GM18502 (cell line): Measurements from ENCODE around the gene SLC29A4.
"Not testable (repeated sequence)": the region's sequence is repeated elsewhere in the genome, so short reads cannot be mapped to it uniquely, and the experiment has no call there.

Experiments
- ATAC-seq: cut with Tn5 transposase; IDR thresholded peaks from one replicate; pipeline ENCODE4 v1.9.1; 2021; ENCODE audit warnings: mild to moderate bottlenecking; ENCODE audit not compliant: unreplicated experiment, poor library complexity

SLC29A4 gene

DNA sequence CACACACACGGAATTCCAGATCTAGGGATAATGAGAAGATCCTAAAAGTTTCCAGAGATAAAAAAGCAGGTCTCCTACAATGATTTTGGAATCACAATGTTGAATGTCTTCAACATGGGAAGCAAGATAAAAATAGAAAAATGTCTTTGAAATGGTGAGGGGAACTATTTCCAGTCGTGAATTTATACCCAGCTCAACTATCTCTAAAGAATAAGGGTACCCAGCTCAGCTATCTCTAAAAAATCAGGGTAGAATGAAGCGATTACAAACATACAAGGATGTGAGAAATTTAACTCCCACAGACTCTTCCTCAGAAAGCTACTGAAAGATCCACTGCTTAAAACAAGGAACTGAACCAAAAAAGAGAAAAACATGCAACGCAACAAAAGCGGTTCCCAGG is 35.9 kb downstream of the SLC29A4 start:
- ATAC-seq = not testable (repeated sequence)

- no peak for ATAC-seq
Observed at GRCh38 chr7:5320391-5320790, 37.6 kb downstream of the SLC29A4 start.

DNA sequence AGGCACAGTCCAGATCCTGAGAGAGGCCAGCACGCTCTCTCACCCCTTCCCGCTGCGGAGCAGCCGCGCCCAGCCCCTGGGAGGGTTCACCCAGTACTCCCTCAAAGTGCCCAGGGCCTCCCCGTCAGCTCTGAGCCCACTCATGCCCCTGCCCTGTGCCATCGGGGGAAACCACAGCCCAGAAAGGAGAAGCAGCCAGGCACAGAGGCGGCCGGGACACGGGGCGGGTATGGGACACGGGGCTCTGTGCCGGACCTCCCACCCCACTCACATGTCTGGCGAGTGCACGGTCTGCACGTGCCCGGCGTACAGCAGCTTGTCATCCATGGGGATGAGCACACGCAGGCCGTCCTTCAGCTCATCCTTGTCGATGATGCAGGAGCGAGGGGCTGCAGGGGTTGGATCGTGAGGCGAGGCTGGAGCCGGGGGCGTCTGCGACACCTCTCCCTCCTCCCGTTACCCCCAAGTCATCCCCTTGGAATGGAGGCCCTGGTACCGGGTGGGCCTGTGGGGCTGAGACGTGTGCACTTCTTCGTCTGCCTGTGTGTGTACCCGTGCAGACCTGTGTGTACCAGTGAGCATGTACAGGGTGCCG is 38.2 kb downstream of the SLC29A4 start:
- no peak for ATAC-seq

GRCh38 chr7:5322621-5323410 is 40.1 kb downstream of the SLC29A4 start:
- ATAC-seq = no peak

GRCh38 chr7:5323800-5324781 is 41.3 kb downstream of the SLC29A4 start:
- ATAC-seq = not testable (repeated sequence)

DNA sequence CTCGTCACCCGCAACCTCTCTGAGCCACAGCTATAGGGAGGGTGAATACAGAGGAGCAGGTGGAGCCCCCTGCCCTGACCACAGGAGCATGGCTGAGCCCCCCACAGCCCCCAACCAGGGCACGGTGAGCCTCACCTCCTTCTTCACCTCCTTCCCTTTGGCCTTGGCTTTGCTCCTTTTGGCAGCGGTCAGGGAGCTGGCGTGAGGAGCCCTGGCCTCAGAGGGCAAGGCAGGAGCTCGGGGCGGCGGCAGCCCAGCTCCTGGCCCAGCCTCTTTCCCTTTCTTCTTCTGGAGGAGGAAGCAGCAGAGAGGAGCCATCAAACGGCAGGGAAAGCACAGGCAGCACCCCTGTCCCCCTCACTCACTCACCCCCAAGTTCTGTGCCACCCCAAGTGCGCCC is 42.2 kb downstream of the SLC29A4 start:
- ATAC-seq = no peak

GRCh38 chr7:5330288-5330687 is 47.5 kb downstream of the SLC29A4 start:
- no peak for ATAC-seq

DNA sequence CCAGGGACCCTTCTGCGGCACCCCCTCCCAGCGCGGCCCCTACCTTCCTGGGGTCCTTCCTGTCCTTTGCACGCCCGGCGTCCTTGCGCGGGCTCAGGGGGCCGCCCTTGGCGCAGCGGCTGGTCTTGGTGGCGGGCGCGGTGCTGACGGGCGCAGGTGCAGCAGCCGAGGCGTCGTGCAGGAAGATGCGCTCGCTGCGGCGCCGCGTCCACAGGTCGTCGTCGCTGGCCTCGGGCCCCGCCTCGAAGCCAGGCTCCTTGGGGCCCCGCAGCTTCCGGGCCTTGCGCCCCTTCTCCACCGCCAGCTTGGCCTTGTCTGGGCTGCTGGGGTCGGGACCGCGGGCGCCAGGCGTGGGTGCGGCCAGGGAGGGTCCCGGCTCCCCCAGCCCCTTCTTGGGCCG is 49.8 kb downstream of the SLC29A4 start:
- ATAC-seq = no peak

- no peak for ATAC-seq
Observed at GRCh38 chr7:5333121-5334045, 50.6 kb downstream of the SLC29A4 start.

DNA sequence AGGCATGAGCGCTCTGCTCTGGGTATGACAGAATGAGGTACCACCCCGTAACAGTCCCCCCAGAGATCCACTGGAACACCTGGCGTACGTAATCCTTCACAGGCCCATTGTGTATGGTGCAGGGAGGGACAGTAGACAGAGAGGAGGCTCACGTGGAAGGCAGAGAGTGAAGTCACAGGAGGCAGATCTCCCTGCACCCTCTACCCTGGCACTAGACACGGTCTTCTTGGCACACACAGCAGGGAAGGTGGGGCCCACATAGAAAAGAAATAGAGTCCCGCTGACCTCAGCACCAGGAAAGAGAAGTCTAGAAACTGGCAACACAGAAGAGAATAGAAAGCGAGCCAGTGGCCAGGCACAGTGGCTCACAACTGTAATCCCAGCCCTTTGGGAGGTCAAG is 51.9 kb downstream of the SLC29A4 start:
- ATAC-seq = no peak

- no peak for ATAC-seq
Observed at GRCh38 chr7:5337047-5337446, 54.3 kb downstream of the SLC29A4 start.

- ATAC-seq = no peak
Observed at GRCh38 chr7:5339955-5340354, 57.2 kb downstream of the SLC29A4 start.

GRCh38 chr7:5342631-5343030 is 59.9 kb downstream of the SLC29A4 start:
- no peak for ATAC-seq

DNA sequence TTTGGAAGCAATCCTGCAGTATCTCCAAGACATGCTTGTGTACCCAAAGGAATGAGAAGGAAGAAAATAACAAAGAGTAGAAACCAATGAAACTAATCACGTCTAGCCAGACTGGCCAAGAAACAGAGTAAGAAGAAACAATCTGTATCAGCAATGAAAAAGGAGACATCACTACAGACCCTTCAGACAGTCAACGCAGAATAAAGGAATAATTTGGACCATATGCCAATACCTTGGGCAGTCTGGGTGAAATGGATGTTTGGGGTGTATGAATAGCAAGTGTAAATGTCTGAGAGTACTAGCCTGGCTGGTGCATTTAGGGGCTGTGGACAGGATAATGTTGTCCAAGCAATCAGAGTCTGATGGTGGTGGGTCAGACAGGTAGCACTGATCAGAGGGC is 61.1 kb downstream of the SLC29A4 start:
- ATAC-seq = no peak

- no peak for ATAC-seq
Observed at GRCh38 chr7:5344342-5344741, 61.6 kb downstream of the SLC29A4 start.

DNA sequence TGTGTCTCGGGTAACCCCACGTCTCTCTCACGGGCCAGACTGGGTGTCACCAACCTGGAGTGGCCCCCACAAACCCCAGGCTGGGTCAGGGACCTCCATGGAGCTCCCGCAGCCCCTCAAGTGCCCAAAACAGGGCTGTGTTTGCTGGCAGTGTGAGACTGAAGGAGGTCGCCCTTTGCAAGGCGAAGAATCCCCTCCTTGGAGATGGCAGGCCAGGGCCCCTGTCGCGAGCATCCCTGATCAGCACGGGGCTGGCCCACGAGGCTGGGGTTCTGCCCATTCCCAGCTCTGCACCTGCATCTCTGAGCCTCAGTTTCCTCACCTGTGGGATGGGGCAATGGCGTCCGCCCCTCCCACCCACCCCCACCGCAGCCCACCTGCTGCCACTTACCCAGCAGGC is 62.4 kb downstream of the SLC29A4 start:
- no peak for ATAC-seq

DNA sequence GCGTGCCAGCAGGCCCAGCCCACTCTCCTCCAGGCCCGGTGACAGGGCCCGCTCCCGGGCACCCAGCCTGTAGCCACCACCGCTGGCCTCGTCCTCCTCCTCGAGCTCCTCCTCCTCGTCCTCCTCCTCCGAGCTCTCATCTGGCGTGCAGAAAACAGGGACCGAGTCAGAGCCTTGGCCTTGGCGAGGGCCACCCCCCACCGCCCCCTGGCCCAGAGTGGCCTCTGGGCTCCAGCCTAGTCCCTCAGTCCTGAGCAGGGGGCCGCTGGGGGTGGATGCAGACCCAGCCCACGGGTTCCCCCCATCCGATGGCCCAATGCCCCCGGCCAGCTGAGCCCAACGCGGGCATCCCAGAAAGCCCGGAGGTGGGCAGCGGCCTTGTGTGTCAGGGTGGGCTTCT is 62.9 kb downstream of the SLC29A4 start:
- ATAC-seq = no peak

- no peak for ATAC-seq
Observed at GRCh38 chr7:5348134-5349004, 65.6 kb downstream of the SLC29A4 start.

- no peak for ATAC-seq
Observed at GRCh38 chr7:5349005-5349380, 66.2 kb downstream of the SLC29A4 start.
